ENCODE data around the gene AMER3. TPM values are rescaled to one million over a fixed set of nuclear protein-coding genes. Genes with fewer than 3 reads are reported as not detected.

The AMER3 gene
- total RNA-seq, 4 donors from 2014 or later = not detected

DNA sequence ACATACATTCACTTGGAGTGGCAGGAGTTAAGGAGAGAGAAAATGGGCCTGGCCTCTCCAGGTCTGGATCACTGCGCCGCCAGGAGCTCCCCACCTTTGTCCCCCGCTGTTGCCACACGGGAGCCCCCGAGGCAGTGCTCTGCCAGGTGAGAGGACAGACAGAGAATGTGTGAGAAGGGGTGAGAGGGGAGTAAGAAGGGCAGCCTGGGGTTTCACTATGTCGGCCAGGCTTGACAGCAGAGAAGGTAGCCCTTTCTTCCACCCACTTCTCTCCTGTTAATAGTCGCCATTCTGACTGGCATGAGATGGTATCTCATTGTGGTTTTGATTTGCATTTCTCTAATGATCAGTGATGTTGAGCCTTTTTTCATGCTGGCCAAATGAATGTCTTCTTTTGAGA, 55.1 kb downstream of the AMER3 start:
- Histone ChIP-seq H3K4me1 (no peaks in the 10 kb centered on the region), H3K9me3 (no peaks in the 10 kb centered on the region), H3K27ac (no peak overlapping the region), H3K27me3 (no peaks in the 10 kb centered on the region), H3K36me3 (no peaks in the 10 kb centered on the region), H3K4me3 (no peak overlapping the region)
- 55 to 59% methylated on average over 7 of the region's 7 CpGs for WGBS, 2 donors
- DNase-seq (ENCODE audit: low spot score in 2 of 2) = no peak
- TF ChIP-seq EP300 (IDR thresholded peaks at IDR 0.05) = no peak
- TF ChIP-seq, protein P1, sequence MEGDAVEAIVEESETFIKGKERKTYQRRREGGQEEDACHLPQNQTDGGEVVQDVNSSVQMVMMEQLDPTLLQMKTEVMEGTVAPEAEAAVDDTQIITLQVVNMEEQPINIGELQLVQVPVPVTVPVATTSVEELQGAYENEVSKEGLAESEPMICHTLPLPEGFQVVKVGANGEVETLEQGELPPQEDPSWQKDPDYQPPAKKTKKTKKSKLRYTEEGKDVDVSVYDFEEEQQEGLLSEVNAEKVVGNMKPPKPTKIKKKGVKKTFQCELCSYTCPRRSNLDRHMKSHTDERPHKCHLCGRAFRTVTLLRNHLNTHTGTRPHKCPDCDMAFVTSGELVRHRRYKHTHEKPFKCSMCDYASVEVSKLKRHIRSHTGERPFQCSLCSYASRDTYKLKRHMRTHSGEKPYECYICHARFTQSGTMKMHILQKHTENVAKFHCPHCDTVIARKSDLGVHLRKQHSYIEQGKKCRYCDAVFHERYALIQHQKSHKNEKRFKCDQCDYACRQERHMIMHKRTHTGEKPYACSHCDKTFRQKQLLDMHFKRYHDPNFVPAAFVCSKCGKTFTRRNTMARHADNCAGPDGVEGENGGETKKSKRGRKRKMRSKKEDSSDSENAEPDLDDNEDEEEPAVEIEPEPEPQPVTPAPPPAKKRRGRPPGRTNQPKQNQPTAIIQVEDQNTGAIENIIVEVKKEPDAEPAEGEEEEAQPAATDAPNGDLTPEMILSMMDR (IDR thresholded peaks at IDR 0.05) = no peak
- no peak for TF ChIP-seq POLR2A (IDR thresholded peaks at IDR 0.05)

GRCh38 chr2:130813722-130814121, 58.4 kb downstream of the AMER3 start:
- 41 to 64% methylated on average over 5 of the region's 5 CpGs for WGBS, 2 donors
- H3K4me1 ChIP-seq = no peaks in the 10 kb centered on the region
- no peaks in the 10 kb centered on the region for H3K9me3 ChIP-seq
- DNase-seq (ENCODE audit: low spot score in 2 of 2) = no peak
- no peak overlapping the region for H3K4me3 ChIP-seq
- H3K36me3 ChIP-seq = no peaks in the 10 kb centered on the region
- H3K27me3 ChIP-seq = no peaks in the 10 kb centered on the region
- H3K27ac ChIP-seq = no peak overlapping the region
- TF ChIP-seq, protein P1 (IDR thresholded peaks at IDR 0.05) = no peak
- TF ChIP-seq EP300 (IDR thresholded peaks at IDR 0.05) = no peak
- TF ChIP-seq POLR2A (IDR thresholded peaks at IDR 0.05) = no peak

- Histone ChIP-seq H3K27ac (no peak overlapping the region), H3K27me3 (no peaks in the 10 kb centered on the region), H3K4me3 (no peak overlapping the region), H3K36me3 (no peaks in the 10 kb centered on the region), H3K4me1 (peaks cover 0 to 13% (median 4%) of the 10 kb centered on the region in 4 donors), H3K9me3 (no peaks in the 10 kb centered on the region)
- TF ChIP-seq EP300 (IDR thresholded peaks at IDR 0.05) (no peak), POLR2A (IDR thresholded peaks at IDR 0.05) (no peak)
- TF ChIP-seq, protein P1 (IDR thresholded peaks at IDR 0.05) = no peak
- no peak for DNase-seq (ENCODE audit: low spot score in 2 of 2)
- 83 to 87% methylated on average over 15 of the region's 15 CpGs for WGBS, 2 donors
These were observed 59.8 kb downstream of the AMER3 start for GRCh38 chr2:130814931-130815680.

Other genes starting within 250 kb of the AMER3 start
- not detected for gene POTEI, start 246.2 kb upstream of the AMER3 start, total RNA-seq
- gene CFC1B, start 234.3 kb upstream of the AMER3 start, total RNA-seq = not detected
- not detected for gene CFC1, start 156.0 kb upstream of the AMER3 start, total RNA-seq
- gene POTEJ, start 144.1 kb upstream of the AMER3 start, total RNA-seq = not detected
- not detected for gene GPR148, start 26.5 kb upstream of the AMER3 start, total RNA-seq
- 10 to 100 TPM; 16.3 to 50.7 (median 23.3) TPM for gene ARHGEF4, start 81.4 kb downstream of the AMER3 start, total RNA-seq